ENCODE results near the gene CES2.

DNA sequence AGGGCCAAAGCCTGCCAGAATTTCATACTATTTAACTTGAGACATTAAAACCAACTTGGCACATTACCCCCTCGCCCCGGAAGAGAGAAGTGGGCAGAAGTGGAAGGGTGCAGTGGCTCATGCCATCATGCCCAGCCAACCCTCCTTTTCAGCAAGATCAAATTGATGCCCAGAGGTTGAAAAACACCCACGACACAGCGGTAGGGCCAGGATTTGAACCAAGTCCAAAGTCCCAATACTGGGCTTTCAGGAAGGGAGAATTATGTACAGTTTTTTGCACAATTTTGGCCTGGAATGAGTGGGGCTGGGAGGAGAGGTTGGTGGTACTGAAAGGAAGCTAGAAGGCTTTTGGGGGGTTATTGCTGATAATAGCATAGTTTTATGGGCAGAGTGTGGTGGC is 44.0 kb upstream of the CES2 start:
- TF ChIP-seq ISL1 (CRISPR knock-in tag; IDR thresholded peaks at IDR 0.05) = no peak
- no peak for TF ChIP-seq GLIS3 (CRISPR knock-in tag; IDR thresholded peaks at IDR 0.05)
- TF ChIP-seq, protein P1, sequence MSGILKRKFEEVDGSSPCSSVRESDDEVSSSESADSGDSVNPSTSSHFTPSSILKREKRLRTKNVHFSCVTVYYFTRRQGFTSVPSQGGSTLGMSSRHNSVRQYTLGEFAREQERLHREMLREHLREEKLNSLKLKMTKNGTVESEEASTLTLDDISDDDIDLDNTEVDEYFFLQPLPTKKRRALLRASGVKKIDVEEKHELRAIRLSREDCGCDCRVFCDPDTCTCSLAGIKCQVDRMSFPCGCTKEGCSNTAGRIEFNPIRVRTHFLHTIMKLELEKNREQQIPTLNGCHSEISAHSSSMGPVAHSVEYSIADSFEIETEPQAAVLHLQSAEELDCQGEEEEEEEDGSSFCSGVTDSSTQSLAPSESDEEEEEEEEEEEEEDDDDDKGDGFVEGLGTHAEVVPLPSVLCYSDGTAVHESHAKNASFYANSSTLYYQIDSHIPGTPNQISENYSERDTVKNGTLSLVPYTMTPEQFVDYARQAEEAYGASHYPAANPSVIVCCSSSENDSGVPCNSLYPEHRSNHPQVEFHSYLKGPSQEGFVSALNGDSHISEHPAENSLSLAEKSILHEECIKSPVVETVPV (CRISPR knock-in tag; IDR thresholded peaks at IDR 0.05) = no peak
- no peak for TF ChIP-seq ZNF8 (CRISPR knock-in tag; IDR thresholded peaks at IDR 0.05)
- TF ChIP-seq, protein P2, sequence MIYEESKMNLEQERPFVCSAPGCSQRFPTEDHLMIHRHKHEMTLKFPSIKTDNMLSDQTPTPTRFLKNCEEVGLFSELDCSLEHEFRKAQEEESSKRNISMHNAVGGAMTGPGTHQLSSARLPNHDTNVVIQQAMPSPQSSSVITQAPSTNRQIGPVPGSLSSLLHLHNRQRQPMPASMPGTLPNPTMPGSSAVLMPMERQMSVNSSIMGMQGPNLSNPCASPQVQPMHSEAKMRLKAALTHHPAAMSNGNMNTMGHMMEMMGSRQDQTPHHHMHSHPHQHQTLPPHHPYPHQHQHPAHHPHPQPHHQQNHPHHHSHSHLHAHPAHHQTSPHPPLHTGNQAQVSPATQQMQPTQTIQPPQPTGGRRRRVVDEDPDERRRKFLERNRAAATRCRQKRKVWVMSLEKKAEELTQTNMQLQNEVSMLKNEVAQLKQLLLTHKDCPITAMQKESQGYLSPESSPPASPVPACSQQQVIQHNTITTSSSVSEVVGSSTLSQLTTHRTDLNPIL (CRISPR knock-in tag; IDR thresholded peaks at IDR 0.05; ENCODE audit: low read depth) = no peak
- no peak for TF ChIP-seq TOX (CRISPR knock-in tag; IDR thresholded peaks at IDR 0.05; ENCODE audit: borderline replicate concordance)
- TF ChIP-seq ZFP30 (CRISPR knock-in tag; IDR thresholded peaks at IDR 0.05) = no peak
- TF ChIP-seq, protein P3, sequence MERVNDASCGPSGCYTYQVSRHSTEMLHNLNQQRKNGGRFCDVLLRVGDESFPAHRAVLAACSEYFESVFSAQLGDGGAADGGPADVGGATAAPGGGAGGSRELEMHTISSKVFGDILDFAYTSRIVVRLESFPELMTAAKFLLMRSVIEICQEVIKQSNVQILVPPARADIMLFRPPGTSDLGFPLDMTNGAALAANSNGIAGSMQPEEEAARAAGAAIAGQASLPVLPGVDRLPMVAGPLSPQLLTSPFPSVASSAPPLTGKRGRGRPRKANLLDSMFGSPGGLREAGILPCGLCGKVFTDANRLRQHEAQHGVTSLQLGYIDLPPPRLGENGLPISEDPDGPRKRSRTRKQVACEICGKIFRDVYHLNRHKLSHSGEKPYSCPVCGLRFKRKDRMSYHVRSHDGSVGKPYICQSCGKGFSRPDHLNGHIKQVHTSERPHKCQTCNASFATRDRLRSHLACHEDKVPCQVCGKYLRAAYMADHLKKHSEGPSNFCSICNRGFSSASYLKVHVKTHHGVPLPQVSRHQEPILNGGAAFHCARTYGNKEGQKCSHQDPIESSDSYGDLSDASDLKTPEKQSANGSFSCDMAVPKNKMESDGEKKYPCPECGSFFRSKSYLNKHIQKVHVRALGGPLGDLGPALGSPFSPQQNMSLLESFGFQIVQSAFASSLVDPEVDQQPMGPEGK (CRISPR knock-in tag; IDR thresholded peaks at IDR 0.05; ENCODE audit: borderline replicate concordance) = no peak
- TF ChIP-seq ZC3H10 (CRISPR knock-in tag; IDR thresholded peaks at IDR 0.05) = no peak
- TF ChIP-seq BACH2 (CRISPR knock-in tag; IDR thresholded peaks at IDR 0.05; ENCODE audit: borderline replicate concordance) = no peak

Data from SK-N-SH treated with all-trans-retinoic acid at 6 μM for 48 hours (cell line).